Activated CD4-positive, alpha-beta T cell treated with anti-CD3 and anti-CD28 coated beads for 1 hour (primary cell): ENCODE data around the gene OR6K6.

Source experiments
- DNase-seq: peaks from one replicate; pipeline ENCODE4 v3.0.0-alpha.2; 2020

OR6K6 gene

DNA sequence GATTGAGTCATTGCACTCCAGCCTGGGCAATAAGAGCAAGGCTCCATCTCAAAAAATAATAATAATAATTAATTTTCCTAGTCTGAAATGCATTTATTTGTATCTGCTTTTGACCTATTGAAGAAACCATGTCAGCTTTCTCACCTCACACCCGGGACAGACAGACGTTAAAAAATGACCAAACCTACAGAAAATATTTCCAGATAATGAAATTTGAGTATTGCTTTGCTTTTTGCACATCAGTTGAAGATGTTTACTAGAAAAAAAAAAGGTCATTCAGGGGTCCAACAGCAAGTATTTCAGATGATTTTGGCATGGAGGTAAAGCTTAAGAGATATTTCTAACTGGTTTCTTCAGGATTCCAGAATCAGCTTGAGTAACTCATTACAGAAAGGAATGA is at the start of gene OR6K6:
OR6K6 (plus strand) TSS at position 301 of the 400 bp plus-strand sequence. CDS start 168 bp downstream, outside the sequence.
- DNase-seq, result no peak

DNA sequence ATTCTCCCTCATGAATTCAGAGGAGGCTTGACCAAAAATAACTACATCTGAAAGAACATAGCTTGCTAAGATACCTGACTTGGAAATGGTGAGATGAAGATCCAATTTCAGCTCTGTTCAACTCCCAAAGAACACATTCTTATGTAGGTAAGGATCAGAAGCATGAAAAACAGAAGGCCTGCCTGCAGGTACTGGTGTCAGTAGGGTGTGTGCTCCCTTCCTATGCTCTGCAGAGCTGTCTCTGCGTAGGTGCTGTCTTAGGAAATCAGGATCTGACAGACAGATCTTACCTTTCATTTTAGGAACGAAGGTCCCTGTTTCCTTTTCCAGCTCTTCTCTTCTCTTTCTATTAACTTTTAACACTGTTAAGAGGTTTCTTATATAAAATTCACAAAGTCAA is 48.4 kb upstream of the OR6K6 start:
- no peak for DNase-seq

- DNase-seq, result no peak
These were observed 43.4 kb upstream of the OR6K6 start for GRCh38 chr1:158711098-158711497.

GRCh38 chr1:158714754-158715153 is 39.8 kb upstream of the OR6K6 start:
- no peak for DNase-seq

- DNase-seq, result no peak
These were observed 38.2 kb upstream of the OR6K6 start for GRCh38 chr1:158716335-158716734.

DNA sequence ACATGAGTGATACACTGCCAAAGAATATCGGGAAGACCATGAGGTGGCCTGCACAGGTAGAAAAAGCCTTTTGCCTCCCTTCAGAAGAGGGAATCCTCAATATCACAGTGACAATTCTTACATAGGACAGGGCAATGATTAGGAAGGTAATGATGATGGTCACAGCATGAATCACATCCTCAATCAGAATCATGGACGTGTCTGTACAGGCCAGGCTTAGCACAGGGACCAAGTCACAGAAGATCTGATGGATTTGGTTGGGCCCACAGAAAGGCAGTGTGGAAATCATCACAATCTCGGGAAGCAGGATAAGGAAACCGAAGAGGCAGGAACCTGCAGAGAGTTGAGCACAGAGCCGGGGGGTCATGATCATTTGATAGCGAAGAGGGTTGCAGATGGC is 37.2 kb upstream of the OR6K6 start:
- no peak for DNase-seq

DNA sequence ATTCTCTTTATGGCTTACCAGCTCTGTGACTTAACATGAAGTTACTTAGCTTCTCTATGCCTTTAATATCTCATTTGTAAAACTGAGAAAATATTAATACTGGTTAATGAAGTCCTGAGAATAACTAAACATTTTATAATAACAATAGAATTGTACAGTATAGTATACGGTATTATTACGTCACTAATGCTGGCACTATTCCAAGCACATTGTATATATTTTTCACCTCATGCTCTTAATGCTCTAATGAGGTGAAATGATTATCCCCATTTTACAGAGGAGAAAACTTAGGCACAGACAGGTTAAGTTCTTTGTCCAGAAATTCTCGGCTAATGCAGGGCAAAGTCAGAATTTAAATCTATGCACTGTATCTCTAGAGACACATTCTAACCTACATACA is 34.9 kb upstream of the OR6K6 start:
- no peak for DNase-seq

DNA sequence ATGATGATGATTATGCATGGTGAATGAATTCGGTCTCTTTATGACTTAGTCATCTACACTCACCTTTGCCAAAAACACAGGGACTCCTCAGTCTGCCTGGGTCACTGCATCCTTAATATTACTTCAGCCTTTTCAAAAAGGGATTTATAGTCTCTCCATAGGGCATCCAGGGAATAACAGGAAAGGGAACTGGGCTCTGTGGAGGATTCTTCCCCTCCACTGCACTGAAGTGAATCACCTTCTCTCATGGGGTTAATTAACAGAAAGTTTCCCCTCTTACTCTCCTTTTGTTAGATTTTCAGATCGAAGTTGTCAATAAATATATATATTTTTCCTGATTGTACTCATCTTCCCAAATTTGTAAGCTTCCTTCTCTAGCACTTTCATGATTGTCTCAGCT is 33.9 kb upstream of the OR6K6 start, which contains the start of gene OR6K3:
OR6K3 (minus strand) TSS at position 101 of the 400 bp plus-strand sequence. CDS start 2,605 bp downstream, outside the sequence.
- no peak for DNase-seq

DNA sequence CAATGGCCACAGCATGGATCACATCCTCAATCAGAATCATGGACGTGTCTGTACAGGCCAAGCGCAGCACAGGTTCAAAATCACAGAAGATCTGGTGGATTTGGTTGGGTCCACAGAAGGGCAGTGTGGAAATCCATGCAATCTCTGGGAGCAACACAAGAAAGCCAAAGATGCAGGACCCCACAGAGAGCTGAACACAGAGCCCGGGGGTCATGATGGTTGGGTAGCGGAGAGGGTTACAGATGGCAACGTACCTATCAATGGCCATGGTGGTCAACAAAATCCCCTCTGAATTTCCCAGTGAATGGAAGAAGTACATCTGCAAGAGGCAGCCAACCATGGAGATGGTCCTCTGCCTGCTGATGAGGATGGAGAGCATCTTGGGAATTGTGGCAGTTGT is 30.1 kb upstream of the OR6K6 start:
- DNase-seq, result no peak

GRCh38 chr1:158728510-158729225 is 25.9 kb upstream of the OR6K6 start:
- DNase-seq, result no peak

- DNase-seq, result no peak
These were observed 24.1 kb upstream of the OR6K6 start for GRCh38 chr1:158730453-158730852.

DNA sequence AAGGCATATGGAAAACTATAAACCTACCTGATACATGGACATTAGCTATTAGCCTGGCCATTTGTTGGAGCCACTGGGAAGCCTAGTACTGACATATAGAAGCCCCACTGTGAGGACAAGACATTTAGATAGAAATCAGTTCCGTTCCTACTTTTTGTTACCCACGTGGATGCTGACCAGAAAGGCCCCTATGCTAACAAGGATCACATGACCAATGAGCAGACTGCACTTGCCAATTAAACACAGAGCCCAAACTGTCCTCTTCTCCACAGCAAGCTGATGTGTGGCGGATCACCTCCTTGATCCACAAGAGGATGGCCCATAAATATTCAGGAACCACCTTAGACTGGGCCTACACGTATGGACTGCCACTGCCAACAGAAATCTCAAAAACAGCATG is 22.8 kb upstream of the OR6K6 start:
- DNase-seq, result no peak

DNA sequence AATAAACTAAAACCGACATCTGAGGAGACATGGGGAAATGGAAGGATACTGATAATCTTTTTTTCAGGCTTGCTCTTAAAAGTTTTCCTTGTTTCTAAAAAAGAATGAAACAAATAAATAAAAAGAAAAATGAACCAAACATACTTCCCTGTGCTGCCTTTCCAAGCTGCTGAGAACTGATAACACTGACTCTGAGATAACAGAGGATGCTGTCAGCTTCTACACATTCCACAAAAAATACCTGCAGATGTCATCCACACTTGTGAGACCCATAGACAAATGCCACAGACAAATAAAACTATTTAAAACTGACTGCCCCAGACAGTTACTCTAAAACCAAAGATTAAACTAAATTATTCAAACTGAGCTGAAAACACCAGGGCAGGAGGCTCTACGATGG is 22.0 kb upstream of the OR6K6 start:
- no peak for DNase-seq

- DNase-seq, result no peak
These were observed 18.7 kb upstream of the OR6K6 start for GRCh38 chr1:158735848-158736247.

DNA sequence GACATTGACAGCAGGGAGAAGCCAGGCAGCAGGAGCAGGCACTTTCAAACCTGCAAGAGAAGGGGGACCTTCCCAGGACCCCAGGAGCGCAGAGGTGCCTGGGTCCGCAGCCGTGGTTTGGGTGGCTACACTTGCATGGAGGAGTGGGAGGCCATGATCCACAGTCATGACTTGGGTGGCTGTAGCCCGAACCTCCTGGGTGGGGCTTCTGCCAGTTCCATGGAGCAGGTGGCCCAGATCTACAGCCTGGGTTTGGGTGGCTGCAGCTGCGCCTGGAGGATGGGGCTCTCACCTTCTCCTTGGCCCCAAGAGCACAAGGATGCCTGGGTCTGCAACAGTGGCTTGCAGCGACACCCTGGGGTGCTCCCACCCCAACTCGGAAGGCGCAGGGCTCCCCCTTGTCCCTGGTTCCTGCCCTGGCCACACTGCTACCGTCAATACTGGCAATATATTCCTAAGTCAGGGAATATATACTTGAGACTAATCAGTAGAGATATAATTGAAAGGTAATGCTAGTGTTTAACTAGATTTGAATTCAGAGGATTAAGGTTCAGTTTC is 2.3 kb upstream of the OR6K6 start:
- no peak for DNase-seq

DNA sequence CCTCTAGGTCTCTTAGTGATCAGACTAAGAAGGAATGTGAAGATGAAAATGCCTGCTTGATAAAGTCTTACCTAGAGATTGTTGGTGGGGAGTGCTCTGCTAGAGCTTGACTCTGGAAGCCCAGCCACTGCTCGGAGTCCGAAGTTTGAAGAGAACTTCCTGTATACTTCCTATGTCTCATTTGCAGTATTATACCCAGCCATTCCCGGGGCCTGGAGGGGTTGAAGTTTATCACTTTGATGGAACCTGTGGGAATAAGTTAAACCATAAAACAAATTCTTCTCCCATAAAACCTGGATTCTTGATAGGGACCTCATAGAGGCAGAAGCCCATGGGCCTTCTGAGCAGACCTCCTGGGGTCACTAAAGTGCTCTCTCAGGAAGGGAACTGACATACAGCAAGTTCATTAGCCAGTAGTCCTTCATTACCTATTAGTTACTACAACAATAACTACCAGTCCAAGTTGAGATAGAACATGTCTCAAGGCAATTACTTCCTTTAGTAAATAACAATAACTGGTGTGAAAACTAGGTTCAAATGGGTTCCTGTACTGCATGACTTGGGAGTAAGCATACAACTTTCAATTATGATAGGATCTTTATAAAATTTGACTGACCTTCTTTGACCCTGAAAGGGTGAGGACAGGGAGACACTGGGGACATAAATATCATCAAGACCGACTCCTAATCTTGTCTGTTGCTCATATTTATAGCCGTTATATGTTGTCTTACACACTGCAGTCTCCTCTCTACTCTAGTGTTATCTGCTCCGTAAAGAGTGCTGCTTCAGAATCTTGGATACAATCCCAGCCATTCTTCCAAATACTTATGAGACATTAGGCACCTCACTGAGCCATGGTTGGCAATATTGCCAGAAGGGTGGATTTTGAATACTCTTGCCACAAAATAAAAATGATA is 17.7 kb downstream of the OR6K6 start, which contains the start of gene OR6N1:
OR6N1 (minus strand) TSS at position 246 of the 917 bp plus-strand sequence. CDS start 5,513 bp downstream, outside the sequence.
- no peak for DNase-seq

DNA sequence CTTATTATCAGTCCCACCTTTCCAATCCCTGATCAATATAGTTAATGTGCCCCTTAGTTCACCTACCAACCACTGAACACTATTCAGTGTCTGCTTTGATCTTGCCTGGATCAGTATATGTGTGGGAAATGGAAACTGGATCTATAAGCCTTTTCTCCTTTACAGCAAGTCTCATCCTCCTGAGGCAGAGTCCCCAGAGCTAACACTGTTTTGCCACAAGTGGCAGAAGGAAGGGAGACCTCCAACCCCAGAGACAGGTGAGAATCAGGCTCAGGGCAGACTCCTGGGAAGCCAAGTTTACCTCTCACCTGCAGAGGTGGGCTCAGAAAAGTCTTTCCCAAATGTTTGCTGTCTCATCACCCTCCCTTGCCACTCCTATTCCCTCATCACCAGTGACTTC is 26.6 kb downstream of the OR6K6 start, which contains the start of gene OR6N2:
OR6N2 (minus strand) TSS at position 101 of the 400 bp plus-strand sequence. CDS start 3,569 bp downstream, outside the sequence.
- DNase-seq, result no peak

GRCh38 chr1:158793604-158794003 is 39.1 kb downstream of the OR6K6 start:
- DNase-seq, result no peak

- DNase-seq, result no peak
These were observed 39.7 kb downstream of the OR6K6 start for GRCh38 chr1:158794247-158794646.

GRCh38 chr1:158798531-158798930 is 44.0 kb downstream of the OR6K6 start:
- no peak for DNase-seq

- DNase-seq, result no peak
These were observed 45.2 kb downstream of the OR6K6 start for GRCh38 chr1:158799689-158800088.

DNA sequence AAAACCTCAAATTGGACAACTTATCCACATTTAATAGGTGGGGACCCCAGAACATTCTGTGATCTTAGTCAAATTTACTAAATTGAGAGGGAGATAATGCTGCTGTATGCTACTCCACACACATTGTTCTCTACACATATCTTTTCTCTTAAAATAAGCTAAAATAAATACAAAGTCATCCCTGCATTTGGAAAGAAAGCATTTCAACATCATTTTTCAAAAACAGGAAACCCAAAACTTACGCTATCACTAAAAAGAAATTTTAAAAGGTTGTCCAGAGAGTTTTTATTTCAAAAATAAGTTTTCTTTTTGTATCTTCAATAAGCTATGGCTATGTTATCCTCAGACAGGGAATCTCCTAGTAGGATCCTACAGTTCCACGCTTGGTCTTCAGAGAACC is 46.0 kb downstream of the OR6K6 start:
- no peak for DNase-seq

- DNase-seq, result no peak
These were observed 46.9 kb downstream of the OR6K6 start for GRCh38 chr1:158801396-158801795.
